Stimulated activated CD4-positive, alpha-beta T cell treated with anti-CD3 and anti-CD28 coated beads, TNF-alpha, amount 100 ng/mL, for 24 hours (primary cell): Measurements from ENCODE around the gene NT5DC2.

Source experiments
- DNase-seq, 3 experiments: peaks; one replicate each; pipeline ENCODE4 v3.0.0-alpha.2; 2020; ENCODE audit warnings: low read depth in 3 of 3

NT5DC2 gene

DNA sequence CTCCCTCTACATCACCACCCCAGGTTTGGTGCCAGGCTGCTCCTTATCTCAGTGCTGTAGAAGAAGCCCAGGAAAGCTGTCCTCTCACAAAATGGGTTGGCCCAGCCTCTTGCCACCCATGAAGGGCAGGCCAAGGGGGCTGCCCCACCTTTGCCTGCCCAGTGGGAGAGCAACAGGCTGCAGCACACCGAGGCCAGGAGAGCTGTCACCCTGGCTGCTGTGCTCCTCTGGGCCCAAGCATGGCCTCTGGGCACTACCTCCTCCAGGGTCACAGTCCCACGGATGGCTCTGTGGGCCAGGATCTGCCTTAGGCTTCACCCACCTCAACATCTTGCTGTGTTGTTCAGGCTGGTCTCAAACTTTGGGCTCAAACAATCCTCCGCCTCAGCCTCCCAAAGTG lies 44.9 kb downstream of the NT5DC2 start:
- DNase-seq, result no peak

- DNase-seq, result no peak
Measured at GRCh38 chr3:52487788-52488691, 45.6 kb downstream of the NT5DC2 start.

DNA sequence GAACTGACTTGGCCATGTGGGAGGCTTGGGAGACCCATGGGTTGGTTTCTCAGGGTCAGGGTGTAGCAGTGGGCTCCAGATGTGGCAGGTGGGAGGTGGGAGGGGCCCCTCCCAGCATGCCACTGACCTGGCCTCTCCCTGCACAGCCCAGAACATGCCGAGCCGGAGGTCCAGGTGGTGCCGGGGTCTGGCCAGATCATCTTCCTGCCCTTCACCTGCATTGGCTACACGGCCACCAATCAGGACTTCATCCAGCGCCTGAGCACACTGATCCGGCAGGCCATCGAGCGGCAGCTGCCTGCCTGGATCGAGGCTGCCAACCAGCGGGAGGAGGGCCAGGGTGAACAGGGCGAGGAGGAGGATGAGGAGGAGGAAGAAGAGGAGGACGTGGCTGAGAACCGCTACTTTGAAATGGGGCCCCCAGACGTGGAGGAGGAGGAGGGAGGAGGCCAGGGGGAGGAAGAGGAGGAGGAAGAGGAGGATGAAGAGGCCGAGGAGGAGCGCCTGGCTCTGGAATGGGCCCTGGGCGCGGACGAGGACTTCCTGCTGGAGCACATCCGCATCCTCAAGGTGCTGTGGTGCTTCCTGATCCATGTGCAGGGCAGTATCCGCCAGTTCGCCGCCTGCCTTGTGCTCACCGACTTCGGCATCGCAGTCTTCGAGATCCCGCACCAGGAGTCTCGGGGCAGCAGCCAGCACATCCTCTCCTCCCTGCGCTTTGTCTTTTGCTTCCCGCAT lies 46.4 kb downstream of the NT5DC2 start:
- DNase-seq, result no peak

- DNase-seq, result no peak
Measured at GRCh38 chr3:52484680-52485461, 48.8 kb downstream of the NT5DC2 start.

- DNase-seq, result no peak
Measured at GRCh38 chr3:52483577-52484381, 49.9 kb downstream of the NT5DC2 start.

GRCh38 chr3:52483081-52483480 lies 50.6 kb downstream of the NT5DC2 start:
- DNase-seq, result no peak

GRCh38 chr3:52481819-52482521 lies 51.7 kb downstream of the NT5DC2 start:
- peak in 1 of 3 experiments; percentile 17 for DNase-seq

DNA sequence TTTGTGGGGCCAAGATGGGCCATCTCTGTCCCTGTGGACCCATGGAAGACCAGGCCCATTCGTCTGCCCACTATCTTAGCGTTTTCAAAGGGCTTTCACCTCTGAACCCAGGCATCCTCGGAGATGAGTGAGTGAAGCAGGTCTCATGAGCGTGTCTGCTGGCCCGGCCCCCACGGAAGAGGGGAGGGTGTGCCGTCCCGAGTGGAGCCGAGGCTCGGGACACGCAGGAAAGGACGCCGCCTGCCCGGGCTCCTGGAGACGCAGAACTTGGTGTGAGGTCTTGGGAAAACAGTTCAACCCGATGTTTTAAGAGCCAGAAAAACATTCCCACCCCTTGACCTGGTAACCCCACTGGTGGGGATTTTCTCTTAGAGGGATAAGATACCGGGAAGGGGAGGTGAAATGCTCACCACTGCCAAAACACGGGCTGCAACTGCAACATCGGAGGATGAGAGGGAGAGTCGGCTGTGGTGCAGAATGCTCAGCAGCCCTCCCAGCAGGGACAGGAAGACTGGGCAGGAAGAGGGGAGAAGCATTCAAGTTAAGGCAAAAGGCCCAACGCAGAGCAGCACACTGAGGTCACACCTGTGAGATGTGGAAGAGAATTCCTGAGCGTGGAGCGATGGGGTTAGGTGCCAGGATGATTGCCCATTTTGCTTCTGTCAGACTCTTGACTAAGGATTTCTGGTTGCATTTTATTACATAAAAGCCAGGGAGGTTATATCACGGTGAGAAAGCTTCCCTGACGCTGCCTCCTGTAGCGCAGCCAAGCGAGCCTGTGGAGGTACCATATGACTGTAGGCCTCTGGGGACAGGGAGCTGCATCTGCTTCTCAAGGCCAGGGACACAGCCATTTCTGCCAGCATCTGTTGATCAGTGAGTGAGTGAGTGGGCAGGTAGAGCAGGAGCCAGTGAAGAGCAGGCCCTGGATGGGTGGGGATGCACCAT lies 52.6 kb downstream of the NT5DC2 start:
- no peak for DNase-seq

DNA sequence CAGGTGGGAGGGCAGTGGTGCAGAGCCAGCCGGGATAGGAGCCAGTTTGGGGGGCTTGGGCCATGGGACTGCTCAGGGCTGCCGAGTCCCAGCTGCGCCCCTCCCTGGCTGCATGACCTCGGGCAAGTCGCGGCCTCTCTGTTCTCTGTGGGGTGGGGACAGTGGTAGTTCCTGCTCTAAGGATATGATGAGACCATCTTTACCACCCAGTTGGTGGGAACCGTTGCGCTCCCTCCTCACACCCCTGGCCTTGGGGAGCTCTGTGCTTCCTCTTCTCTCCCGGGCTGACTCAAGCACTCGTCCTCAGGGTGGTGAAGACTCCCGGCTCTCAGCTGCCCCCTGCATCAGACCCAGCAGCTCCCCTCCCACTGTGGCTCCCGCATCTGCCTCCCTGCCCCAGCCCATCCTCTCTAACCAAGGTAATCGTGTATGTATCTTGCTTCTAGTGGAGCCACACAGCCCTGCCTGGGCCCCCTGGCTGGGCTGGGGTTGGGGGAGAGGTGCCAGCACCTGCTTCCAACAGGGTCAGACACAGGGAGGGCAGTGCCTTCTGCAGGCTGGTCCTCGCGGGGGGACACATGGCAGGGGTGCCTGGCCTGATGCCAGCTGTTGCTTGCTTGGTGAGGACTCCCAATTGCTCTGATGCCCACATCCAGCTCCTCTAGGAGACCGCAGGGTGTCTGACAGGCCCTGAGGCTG lies 53.6 kb downstream of the NT5DC2 start:
- DNase-seq, result no peak

DNA sequence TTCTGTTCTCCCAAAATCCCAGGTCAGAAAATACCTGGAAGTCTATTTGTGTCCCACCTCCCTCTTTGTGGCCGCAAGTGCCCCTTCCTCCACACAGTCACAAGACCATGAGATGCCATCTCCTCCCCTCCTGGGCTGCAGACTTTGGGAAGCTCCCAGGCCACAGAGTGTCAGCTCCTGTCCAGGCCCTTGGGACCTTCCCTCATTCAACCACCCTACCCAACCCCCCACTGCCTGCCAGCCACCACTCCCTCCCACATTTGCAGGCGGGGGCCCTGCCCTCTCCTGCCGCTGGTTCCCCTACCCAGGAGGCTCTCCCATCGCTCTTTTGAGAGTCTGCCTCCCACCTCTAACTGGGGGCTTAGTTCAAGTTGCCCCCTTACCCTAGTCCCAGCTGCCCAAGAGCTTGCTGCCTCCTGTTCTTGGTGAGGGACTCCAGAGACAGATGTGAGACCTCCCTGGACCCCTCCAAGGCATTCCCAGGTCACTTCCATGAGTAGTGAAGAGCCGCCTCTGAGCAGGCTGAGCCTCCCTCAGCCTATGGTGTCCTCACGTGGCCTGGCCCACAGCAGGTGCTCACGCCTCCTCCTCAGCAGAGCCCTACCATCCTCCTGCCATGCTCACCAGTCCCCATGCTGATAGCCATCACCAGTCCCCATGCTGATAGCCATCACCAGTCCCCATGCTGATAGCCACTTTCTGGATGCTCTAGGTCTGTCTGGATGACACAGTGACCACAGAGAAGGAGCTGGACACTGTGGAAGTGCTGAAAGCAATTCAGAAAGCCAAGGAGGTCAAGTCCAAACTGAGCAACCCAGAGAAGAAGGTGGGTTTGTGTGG lies 54.4 kb downstream of the NT5DC2 start:
- DNase-seq, result no peak

- no peak for DNase-seq
Measured at GRCh38 chr3:52477796-52478095, 55.9 kb downstream of the NT5DC2 start.

GRCh38 chr3:52477076-52477795 lies 56.4 kb downstream of the NT5DC2 start:
- DNase-seq, result no peak
